ENCODE results near the gene NPL.

GRCh38 chr1:182766050-182766449 lies 23.5 kb upstream of the NPL start:
- TF ChIP-seq POLR2AphosphoS5 (IDR thresholded peaks at IDR 0.05): no peak
- TF ChIP-seq, protein P1, sequence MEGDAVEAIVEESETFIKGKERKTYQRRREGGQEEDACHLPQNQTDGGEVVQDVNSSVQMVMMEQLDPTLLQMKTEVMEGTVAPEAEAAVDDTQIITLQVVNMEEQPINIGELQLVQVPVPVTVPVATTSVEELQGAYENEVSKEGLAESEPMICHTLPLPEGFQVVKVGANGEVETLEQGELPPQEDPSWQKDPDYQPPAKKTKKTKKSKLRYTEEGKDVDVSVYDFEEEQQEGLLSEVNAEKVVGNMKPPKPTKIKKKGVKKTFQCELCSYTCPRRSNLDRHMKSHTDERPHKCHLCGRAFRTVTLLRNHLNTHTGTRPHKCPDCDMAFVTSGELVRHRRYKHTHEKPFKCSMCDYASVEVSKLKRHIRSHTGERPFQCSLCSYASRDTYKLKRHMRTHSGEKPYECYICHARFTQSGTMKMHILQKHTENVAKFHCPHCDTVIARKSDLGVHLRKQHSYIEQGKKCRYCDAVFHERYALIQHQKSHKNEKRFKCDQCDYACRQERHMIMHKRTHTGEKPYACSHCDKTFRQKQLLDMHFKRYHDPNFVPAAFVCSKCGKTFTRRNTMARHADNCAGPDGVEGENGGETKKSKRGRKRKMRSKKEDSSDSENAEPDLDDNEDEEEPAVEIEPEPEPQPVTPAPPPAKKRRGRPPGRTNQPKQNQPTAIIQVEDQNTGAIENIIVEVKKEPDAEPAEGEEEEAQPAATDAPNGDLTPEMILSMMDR (IDR thresholded peaks at IDR 0.05): no peak
- TF ChIP-seq EP300 (IDR thresholded peaks at IDR 0.05): no peak
